MM.1S (cell line): ENCODE data around the gene SP1.
"Not testable (repeated sequence)": the region's sequence is repeated elsewhere in the genome, so short reads cannot be mapped to it uniquely, and the experiment has no call there.

Experiments
- CTCF ChIP-seq: fragments of 300-600 bp; sonication (generic); IDR thresholded peaks from 2 replicates; pipeline ENCODE4 v1.5.1; 2016; ENCODE audit warnings: antibody characterized with exemption, low read length, mixed read lengths
- EZH2 ChIP-seq: fragments of 300-600 bp; sonication (generic); optimal IDR thresholded peaks from 2 replicates; pipeline ENCODE3; 2017; ENCODE audit warnings: low read depth, mild to moderate bottlenecking, antibody characterized with exemption, low read length, mixed read lengths
- EZH2phosphoT487 ChIP-seq: fragments of 300-600 bp; sonication (generic); IDR thresholded peaks from 2 replicates; pipeline ENCODE4 v1.6.1; 2018; ENCODE audit warnings: antibody characterized with exemption, low read length

GRCh38 chr12:53435326-53435725, 55.4 kb downstream of the SP1 start:
- TF ChIP-seq CTCF, EZH2, EZH2phosphoT487: not testable (repeated sequence)
